GM12801 (cell line): ENCODE data around the gene SREBF1.

ENCODE experiments used
- CTCF ChIP-seq: IDR thresholded peaks from one replicate; pipeline ENCODE4 v1.5.1; 2011; ENCODE audit warnings: control low read depth; ENCODE audit not compliant: insufficient read length; ENCODE audit errors: extremely low read depth

Gene SREBF1

GRCh38 chr17:17784657-17785267, 52.0 kb downstream of the SREBF1 start:
- no peak for TF ChIP-seq CTCF

GRCh38 chr17:17783825-17784656, 52.7 kb downstream of the SREBF1 start:
- TF ChIP-seq CTCF = no peak

- TF ChIP-seq CTCF = no peak
Observed at GRCh38 chr17:17783116-17783824, 53.5 kb downstream of the SREBF1 start.

GRCh38 chr17:17782523-17783115, 54.2 kb downstream of the SREBF1 start:
- no peak for TF ChIP-seq CTCF

- no peak for TF ChIP-seq CTCF
Observed at GRCh38 chr17:17781591-17782496, 54.9 kb downstream of the SREBF1 start.

GRCh38 chr17:17780922-17781590, 55.7 kb downstream of the SREBF1 start:
- TF ChIP-seq CTCF = no peak
